Loucy (cell line): ENCODE results near the gene MCM9.

ENCODE experiments used
- EZH2phosphoT487 ChIP-seq: fragments of 200-600 bp; IDR thresholded peaks from 2 replicates; pipeline ENCODE4 v1.6.1; 2018; ENCODE audit warnings: antibody characterized with exemption, mild to moderate bottlenecking, moderate library complexity, borderline replicate concordance
- TF ChIP-seq, protein P1 (sequence below): fragments of 200-600 bp; sonication (generic); conservative IDR thresholded peaks from 2 replicates; pipeline ENCODE4 v1.5.1; 2014; ENCODE audit warnings: mild to moderate bottlenecking, antibody characterized with exemption, low read length

DNA sequence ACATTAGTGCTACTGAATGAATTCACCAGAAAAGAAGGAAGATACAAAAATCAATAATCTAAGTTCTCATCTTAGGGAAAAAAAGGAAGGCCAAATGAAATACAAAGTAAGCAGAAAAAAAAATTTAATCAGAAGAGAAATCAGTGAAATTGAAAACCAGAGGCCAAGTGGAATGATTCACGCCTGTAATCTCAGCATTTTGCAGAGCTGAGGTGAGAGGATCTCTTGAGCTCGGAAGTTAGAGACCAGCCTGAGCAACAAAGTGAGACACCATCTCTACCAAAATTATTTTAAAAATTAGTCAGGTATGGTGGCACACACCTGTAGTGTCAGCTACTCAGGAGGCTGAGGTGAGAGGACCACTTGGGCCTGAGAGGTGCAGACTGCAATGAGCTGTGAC is 62.2 kb downstream of the MCM9 start:
- TF ChIP-seq, protein P1, sequence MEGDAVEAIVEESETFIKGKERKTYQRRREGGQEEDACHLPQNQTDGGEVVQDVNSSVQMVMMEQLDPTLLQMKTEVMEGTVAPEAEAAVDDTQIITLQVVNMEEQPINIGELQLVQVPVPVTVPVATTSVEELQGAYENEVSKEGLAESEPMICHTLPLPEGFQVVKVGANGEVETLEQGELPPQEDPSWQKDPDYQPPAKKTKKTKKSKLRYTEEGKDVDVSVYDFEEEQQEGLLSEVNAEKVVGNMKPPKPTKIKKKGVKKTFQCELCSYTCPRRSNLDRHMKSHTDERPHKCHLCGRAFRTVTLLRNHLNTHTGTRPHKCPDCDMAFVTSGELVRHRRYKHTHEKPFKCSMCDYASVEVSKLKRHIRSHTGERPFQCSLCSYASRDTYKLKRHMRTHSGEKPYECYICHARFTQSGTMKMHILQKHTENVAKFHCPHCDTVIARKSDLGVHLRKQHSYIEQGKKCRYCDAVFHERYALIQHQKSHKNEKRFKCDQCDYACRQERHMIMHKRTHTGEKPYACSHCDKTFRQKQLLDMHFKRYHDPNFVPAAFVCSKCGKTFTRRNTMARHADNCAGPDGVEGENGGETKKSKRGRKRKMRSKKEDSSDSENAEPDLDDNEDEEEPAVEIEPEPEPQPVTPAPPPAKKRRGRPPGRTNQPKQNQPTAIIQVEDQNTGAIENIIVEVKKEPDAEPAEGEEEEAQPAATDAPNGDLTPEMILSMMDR = no peak
- no peak for TF ChIP-seq EZH2phosphoT487
